Measurements from ENCODE around the gene TRA2A. TPM values are rescaled to one million over a fixed set of nuclear protein-coding genes. Genes with fewer than 3 reads are reported as not detected.
A peak's percentile ranks its signal among the peaks of the same experiment; 100 is the strongest.

The TRA2A gene
- total and polyA plus RNA-seq, 10 of the 15 experiments (the other 5 are each of a cell fraction or from before 2014, with no cell fraction given) = 25.0 to 224 (median 91.3) TPM

- TF ChIP-seq ZNF592 (IDR thresholded peaks at IDR 0.05) = no peak
- TF ChIP-seq HDGF (IDR thresholded peaks at IDR 0.05) = no peak
- TF ChIP-seq CUX1 (IDR thresholded peaks at IDR 0.05; ENCODE audit: insufficient replicate concordance, low read depth, low read length) = no peak
- TF ChIP-seq ATF7 (IDR thresholded peaks at IDR 0.05; ENCODE audit: low read depth) = 0 out of 2 replicates have a peak, but pooled peaks have one; percentile 19
- no peak for TF ChIP-seq ZBTB4 (CRISPR knock-in tag; IDR thresholded peaks at IDR 0.05)
- no peak for TF ChIP-seq TCF7 (IDR thresholded peaks at IDR 0.05; ENCODE audit: borderline replicate concordance)
- TF ChIP-seq TAF1 (IDR thresholded peaks at IDR 0.05; ENCODE audit: borderline replicate concordance, low read depth, low read length) = no peak
- no peak for TF ChIP-seq RB1 (IDR thresholded peaks at IDR 0.05; ENCODE audit: borderline replicate concordance)
- peak; percentile 50 to 55; a peak in 3 of 4 replicates for TF ChIP-seq IKZF2 (IDR thresholded peaks at IDR 0.05)
- no peak for TF ChIP-seq BCLAF1 (IDR thresholded peaks at IDR 0.05)
- no peak for TF ChIP-seq TBL1XR1 (IDR thresholded peaks at IDR 0.05; ENCODE audit: low read depth, low read length)
- no peak for TF ChIP-seq PML (IDR thresholded peaks at IDR 0.05; ENCODE audit: low read length)
- no peak for TF ChIP-seq LARP7 (IDR thresholded peaks at IDR 0.05)
These were observed 7.7 kb upstream of the TRA2A start (continued) for GRCh38 chr7:23539494-23539907.

Data from GM12878 (cell line).